CD4-positive, alpha-beta T cell treated with Interleukin-15 for 4 hours (primary cell): ENCODE results near the gene TSPAN17.

Experiments used
- DNase-seq: peaks from one replicate; pipeline ENCODE4 v3.0.0-alpha.2; 2020; ENCODE audit warnings: low spot score

The TSPAN17 gene

DNA sequence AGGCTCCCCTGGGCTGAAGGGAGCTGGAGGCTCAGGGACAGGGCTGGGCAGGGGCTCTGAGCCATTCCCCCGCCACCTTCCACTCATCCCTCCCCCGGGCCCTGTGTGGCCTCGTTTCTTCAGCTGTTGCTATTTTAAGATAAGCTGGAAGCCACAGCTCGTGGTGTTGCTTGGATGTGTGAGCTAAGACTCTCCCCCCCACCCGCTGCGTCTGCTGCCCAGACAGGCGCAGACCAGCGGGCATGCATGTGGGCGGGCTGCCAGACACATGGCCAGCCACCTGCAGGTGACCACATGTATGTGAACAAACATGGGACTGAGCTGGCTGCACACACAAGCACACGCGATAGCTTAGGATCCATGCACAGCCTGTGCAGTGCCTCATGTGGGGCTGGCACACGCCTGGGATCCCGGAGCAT lies 25.6 kb upstream of the TSPAN17 start:
- no peak for DNase-seq

DNA sequence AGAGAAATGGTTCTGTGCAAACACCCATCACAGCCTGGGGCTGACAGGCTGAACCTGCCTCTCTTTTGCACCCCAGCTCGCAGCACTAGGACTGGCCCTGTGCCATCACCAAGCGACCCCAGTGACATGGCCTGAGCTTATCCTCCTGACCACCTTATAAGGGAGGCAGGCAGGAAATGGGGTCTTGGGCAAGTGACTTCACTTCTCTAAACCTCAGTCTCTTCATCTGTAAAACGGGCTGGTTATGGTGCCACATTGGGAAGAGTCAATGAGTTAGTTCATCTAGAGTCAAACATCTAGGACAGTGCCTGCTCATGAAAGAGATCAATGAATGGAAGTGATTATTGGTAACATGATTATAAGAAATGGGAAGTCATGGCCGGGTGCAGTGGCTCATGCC lies 23.1 kb upstream of the TSPAN17 start:
- DNase-seq = no peak

DNA sequence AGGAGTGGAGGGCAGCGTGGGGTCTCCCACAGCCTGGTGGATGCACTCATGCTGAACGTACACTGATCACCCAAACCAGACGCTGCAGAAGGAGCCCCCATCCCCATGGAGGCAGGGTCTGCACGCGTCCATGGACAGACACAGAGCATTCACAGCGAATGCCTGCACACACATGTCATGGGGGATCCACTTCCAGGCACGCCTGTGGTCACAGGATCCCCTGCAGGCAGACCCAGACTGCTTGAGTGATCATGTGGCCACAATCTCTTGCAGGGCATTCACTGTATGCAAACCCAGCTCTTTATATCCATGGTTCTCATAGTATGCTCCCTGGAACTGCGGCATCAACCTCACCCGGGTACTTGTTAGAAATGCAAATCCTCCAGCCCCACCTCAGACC lies 22.3 kb upstream of the TSPAN17 start:
- DNase-seq = no peak

- DNase-seq = no peak
These were observed 21.8 kb upstream of the TSPAN17 start for GRCh38 chr5:176625512-176625911.

GRCh38 chr5:176625966-176626875 lies 21.1 kb upstream of the TSPAN17 start:
- DNase-seq = no peak

DNA sequence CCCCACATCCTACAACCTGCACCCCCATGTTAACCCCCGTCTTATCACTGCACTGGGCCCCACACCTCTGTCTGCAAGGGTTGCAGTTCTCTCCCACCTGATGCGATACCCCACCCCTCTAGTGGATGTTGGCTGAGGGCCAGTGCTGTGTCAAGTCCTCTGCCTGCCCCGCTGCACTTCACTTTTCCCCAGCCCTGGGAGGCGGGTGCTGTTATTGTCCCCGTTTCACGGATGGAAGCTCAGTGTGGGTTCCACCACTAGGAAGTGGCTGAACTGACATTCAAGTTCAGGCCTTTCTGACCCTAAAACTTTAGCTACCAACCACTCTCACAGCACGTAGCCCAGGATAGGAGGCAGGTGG lies 20.4 kb upstream of the TSPAN17 start:
- DNase-seq = no peak

DNA sequence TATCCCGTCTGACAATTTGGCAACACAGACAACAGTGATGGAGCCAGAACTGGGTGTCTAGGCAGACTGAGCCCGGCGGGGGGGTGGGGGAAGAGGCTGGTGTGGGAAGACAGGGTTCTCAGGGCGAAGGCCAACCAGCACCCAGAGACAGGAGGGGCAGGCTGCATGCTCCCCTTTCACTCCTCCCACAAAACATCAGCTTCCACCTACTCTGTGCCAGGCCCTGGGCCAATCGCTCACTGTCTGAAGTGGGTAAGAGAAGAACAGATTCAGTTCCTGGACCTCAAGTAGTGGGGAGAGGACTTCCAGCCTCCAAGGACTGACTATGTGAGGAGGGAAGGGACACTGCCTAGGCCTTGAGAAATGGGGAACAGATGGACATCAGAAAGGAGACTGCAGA lies 19.7 kb upstream of the TSPAN17 start:
- DNase-seq = no peak

DNA sequence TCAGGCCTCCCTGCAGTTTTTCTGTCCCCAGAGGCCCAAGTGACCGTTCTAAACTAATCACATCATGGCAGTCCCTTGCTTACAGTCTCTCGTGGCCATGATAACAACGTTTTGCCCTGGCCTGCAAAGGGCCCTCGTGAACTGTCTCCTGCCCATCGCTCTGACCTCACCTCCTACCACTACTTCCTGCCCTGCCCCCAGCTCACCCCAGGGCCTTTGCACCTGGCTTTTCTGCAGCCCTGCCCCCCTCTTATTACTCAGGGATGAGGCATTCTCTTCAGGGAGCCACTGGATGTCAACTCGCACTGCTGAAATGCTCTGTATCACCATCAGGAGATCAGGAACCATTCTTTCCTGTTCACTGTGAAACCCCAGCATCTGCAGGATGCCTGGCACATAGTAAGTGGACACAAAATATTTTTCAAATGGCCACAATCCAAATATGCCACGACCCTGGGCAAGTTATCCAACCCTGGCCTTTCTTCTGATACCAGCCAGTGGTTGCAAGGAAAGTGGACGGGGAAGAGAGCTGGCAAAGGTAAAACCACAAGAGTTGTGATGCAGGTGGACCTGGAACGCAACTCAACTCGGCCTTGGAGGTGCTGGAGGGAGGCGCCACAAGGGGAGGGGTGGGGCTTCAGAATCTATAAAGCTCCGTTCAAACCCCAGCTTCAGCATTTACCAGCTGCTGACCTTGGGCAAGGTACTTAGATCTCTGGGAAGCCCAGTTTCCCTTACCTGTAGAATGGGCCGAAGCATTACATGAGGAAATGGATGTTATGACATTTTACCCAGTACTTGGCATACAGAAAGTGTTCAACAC lies 18.7 kb upstream of the TSPAN17 start:
- DNase-seq = no peak

DNA sequence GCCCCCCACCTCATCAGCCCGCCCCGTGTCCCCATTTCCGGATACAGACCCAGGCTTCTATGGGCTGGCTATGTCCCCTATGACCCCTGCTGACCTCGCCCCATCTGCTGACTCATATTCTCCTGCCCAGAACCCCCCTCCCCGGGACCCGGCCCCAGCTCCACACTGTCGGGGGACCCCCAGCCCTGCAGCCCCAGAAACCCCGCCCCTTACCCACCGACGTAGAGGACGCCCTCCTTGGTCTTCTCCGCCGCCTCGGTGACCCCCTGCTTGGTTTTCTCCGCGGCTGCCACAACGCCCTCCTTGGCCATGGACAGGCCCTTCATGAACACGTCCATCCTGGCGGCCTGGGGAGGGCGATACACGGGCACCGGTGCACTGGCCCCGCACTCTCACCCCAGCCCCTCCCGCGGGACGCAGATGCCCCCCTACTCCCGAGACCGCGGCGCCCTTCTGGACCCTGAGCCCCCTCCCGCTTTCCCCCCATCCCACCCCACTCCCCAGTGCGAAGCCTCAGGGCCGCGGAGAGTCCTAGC lies 17.9 kb upstream of the TSPAN17 start:
- no peak for DNase-seq

DNA sequence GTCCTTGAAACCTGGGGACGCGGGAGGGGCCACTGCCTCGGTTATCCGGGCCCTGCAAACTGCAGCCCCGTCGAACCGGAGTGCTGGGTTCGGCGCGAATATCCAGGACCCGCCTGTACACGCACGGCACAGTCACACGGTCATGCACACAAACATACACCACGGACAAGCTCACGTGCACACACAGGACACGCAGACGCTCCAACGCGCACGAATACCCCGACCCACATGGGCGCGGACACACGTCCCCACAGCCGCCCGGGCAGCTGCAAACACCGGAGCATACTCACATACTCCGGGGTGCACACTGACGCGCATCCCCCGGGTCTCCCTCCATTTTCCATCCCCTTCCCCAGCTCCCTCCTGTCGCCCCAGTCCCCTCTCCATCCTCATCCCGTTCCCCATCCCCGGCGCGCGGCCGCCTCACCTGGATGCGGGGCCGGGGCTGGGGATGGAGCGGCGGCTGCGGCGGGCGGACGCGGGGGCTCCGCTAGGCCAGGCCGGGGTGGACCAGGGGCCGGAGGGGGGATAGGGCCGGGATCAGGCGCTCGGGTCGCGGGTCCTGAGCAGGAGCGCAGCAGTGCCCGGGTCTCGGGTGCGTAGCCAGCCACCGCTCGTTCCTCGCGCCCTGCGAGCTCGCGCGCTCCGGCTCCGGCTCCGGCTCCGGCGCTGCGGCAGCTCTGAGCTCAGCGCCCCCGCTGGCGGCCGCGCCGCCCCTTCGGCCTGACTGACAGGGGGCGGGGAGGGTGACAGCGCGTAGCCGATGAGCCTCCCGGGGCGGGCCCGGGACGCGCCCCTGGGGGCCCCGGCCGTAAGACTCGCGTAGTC lies 17.2 kb upstream of the TSPAN17 start, which contains the start of the genes EIF4E1B and SNCB:
TSS of gene EIF4E1B (plus strand) at position 823 of the 828 bp plus-strand sequence. CDS start 12,113 bp downstream, outside the sequence.
TSS of gene SNCB (minus strand) at position 682 of the 828 bp plus-strand sequence. CDS start 880 bp downstream, outside the sequence.
- DNase-seq = peak; percentile 12

- DNase-seq = no peak
These were observed 16.5 kb upstream of the TSPAN17 start for GRCh38 chr5:176630681-176631222.

DNA sequence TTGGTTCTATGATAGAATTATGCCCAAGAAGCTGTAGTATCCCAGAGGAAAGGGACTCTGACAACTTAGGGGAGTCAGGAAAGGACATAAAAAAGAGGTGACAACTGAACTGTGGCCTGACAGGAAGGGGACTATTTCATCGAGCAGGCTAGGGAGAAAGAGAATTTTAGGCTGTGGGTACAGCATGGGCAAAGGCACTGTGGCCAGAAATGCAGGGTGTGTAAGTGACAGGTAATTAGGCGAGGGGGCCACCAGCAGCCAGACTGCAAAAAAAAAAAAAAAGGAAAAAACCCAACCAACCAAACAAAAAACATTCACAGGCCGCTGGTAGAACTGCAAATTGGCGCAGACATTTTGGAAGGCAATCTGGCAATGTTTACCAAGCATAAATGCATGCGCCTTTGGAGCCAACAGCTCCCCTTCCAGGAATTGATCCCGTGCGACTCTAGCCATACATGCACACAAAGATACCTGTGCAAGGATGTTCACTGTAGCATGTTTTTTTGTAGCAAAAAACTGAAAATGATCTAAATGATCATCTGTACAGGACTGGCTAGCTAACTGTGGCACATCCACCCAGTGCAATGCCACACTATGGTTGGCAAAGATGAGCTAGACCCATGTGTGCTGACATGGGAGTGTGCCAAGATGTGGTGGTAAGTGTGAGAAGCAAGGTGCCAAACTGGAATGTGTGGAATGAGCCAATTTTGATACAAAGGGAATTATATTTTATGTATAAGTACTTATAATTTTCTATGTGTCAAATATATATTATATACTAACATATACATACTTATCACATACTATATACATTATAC lies 15.7 kb upstream of the TSPAN17 start:
- DNase-seq = no peak

DNA sequence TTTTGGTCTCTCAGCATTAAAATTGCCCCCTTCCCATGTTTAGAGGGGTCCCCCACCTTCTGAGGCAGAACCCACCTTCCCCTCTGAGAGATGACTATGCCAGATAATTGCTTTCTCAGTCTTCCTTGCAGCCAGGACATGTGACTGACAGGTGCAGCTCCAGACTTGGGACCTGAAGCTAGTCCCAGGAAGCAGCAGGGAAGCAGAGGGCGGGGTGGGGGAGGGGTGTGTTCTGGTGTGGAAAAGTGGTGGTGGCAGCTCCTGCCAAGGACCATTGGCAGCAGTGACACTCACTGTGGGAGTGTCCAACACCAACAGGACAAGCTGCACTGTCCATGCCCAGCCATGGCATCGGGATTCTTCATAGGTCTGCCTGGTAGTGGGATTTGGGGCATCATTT lies 14.5 kb upstream of the TSPAN17 start:
- no peak for DNase-seq

DNA sequence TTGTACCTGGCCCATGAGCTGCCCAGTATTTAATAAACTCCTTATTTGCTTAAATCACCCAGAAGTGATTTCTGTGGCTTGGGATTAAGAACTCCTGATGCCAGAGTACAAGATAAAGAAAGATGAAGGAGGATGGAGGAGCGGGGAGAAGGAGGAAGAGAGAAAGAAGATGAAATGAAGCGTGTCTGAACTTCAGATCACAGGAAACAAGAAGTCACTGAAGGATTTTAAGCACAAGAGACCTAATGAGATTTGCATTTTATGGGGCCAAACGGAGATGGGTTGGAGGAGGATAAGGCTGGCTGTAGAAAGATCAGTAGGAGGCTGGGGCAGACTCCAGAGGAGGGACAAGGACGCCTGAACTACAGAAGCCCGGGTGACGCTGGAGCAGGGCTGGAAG lies 13.7 kb upstream of the TSPAN17 start:
- no peak for DNase-seq

DNA sequence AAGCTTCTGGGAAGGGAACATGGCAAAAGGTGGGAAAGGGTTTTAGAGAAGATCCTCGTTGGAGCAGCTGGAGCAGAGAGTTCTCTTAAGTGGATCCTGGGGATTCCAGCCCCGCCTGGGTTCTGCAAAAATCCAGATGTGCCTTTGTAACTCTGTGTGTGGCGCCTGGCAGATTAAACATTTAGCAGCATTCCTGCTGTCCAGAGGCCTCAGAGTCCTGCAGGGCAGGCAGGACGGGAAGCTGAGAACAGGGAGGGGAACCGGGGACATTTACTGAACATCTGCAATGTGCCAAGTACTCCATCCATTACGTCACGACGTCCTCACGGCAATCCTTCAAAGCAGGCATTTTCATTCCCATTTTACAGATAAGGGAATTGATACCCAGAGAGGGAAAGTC lies 10.9 kb upstream of the TSPAN17 start:
- no peak for DNase-seq

DNA sequence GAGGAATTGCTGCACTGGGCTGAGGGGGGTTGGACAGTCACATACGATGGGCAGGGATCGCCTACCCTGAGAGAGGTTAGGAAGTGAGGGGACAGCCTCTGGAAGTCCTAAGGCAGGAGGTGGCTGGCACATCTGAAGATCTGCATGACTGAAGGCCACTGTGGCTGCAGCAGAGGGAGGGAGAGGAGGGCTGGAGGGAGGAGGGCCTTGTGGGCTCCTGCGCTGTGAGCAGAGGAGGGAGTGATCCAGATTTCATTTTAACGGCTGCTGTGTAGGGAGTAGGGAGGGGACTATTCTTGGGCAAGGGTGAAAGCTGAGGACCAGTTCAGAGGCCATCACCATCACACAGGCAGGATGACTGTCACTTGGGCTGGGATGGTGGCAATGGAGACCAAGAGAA lies 9.7 kb upstream of the TSPAN17 start:
- no peak for DNase-seq

DNA sequence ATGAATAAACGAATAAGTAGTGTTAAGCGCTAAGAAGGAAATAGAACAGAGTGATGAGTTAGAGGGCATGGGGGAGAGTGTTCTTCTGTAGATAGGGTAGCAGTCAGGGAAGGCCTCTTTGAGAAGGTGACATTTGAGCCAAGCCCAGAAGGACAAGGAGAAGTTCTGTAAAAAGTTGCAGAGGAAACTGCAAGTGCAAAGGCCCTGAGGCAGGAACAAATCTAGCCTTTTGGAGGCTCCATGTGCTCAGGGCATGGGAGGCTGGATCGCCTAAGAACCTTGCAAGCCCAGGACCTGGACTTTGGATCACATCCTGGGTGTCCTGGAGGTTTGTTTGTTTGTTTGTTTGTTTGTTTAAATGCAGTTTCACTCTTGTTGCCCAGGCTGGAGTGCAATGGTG lies 8.8 kb upstream of the TSPAN17 start:
- DNase-seq = no peak

GRCh38 chr5:176639208-176639607 lies 8.1 kb upstream of the TSPAN17 start:
- DNase-seq = no peak

DNA sequence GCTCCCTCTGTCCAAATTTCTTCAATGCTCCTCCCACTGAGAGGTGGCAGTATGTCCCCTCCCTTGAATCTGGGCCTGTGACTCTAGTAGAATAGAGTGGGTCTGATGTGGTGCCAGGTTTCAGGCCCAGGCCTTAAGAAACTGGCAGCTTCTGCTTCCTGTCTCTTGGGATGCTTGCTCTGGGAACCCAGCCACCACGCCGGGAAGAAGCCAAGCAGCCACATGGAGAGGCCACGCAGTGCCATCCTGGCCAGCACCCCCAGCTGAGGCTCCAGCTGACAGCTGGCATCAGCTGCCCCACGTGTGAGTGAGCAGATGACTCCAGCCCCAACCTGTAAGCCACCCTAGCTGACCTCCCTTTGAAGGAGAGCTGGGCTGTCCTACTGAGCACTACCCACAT lies 7.3 kb upstream of the TSPAN17 start:
- no peak for DNase-seq

DNA sequence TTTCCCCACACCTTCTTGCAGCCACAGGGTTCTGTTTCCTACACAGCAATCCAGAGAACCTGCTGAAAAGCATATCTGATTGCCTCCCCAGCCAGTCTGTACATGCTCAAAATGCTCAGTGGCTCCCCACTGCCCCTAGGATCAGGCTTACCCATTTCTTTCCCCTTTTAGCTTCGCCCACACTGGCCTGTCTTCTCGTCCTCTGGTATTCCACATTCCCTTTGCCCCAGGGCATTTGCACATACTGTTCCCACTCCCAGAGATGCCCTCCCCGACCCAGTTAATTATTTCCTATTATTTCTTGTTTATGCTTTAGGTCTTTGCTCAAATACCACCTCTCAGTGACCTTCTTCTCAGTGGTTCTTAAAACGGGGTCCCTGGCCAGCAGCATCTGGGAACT lies 6.7 kb upstream of the TSPAN17 start:
- no peak for DNase-seq
